Tibial artery (tissue), 4 donors: ENCODE results near the gene PNPLA6.

ENCODE experiments used
- DNase-seq, 2 donors: peaks; one replicate each; pipeline ENCODE4 v3.0.0-alpha.2; 2019
- H3K27ac ChIP-seq, 2 donors: fragments of 200-600 bp; sonication (generic) in 1 of 2; 1 replicate in 1 of 2; 2 replicates in 1 of 2; pipeline ENCODE4 v1.5.1; 2018 to 2019; ENCODE audit warnings: mild to moderate bottlenecking in 1 of 2
- H3K27me3 ChIP-seq, 2 donors: fragments of 200-600 bp; sonication (generic) in 1 of 2; one replicate each; pipeline versions ENCODE4 v1.5.1 to v1.6.0; 2016 to 2019
- H3K36me3 ChIP-seq, 3 donors: fragments of 200-600 bp; sonication (generic) in 2 of 3; one replicate each; pipeline ENCODE4 v1.5.1; 2016 to 2019; ENCODE audit warnings: mild to moderate bottlenecking in 2 of 3
- H3K4me1 ChIP-seq, 4 donors: fragments of 200-600 bp; sonication (generic) in 2 of 4; 1 replicate in 3 of 4; 2 replicates in 1 of 4; pipeline ENCODE4 v1.5.1; 2016 to 2019
- H3K4me3 ChIP-seq, 2 donors: fragments of 200-600 bp; sonication (generic) in 1 of 2; 1 replicate in 1 of 2; 2 replicates in 1 of 2; pipeline ENCODE4 v1.5.1; 2018 to 2019; ENCODE audit warnings: mild to moderate bottlenecking in 2 of 2
- H3K9me3 ChIP-seq, 3 donors: fragments of 200-600 bp; sonication (generic) in 1 of 3; one replicate each; pipeline ENCODE4 v1.5.1; 2016 to 2019
- intact Hi-C: fragments of 100-400 bp; cut with DNase I; formaldehyde crosslinking; loops from one replicate; pipeline ENCODE4 v1.15.0; 2023; ENCODE audit warnings: low total_unique reads
- TF ChIP-seq, protein P1 (sequence below), 2 experiments: fragments of 200-600 bp in 1 of 2; fragments of 450-650 bp in 1 of 2; IDR thresholded peaks; one replicate each; pipeline ENCODE4 v1.5.1; 2017 to 2019; ENCODE audit warnings: antibody characterized with exemption in 2 of 2, mild to moderate bottlenecking in 1 of 2, moderate library complexity in 1 of 2

Gene PNPLA6

GRCh38 chr19:7526059-7526929 lies 9.2 kb upstream of the PNPLA6 start:
- peaks cover 16 to 71% (median 44%) of the 10 kb centered on the region in 3 donors for H3K36me3 ChIP-seq
- no peaks in the 10 kb centered on the region for H3K9me3 ChIP-seq
- no peak overlapping the region for H3K27ac ChIP-seq
- no peak for DNase-seq
- no peaks in the 10 kb centered on the region for H3K27me3 ChIP-seq
- intact Hi-C loops: no loop called here
- TF ChIP-seq, protein P1, sequence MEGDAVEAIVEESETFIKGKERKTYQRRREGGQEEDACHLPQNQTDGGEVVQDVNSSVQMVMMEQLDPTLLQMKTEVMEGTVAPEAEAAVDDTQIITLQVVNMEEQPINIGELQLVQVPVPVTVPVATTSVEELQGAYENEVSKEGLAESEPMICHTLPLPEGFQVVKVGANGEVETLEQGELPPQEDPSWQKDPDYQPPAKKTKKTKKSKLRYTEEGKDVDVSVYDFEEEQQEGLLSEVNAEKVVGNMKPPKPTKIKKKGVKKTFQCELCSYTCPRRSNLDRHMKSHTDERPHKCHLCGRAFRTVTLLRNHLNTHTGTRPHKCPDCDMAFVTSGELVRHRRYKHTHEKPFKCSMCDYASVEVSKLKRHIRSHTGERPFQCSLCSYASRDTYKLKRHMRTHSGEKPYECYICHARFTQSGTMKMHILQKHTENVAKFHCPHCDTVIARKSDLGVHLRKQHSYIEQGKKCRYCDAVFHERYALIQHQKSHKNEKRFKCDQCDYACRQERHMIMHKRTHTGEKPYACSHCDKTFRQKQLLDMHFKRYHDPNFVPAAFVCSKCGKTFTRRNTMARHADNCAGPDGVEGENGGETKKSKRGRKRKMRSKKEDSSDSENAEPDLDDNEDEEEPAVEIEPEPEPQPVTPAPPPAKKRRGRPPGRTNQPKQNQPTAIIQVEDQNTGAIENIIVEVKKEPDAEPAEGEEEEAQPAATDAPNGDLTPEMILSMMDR (IDR thresholded peaks at IDR 0.05): no peak
- H3K4me1 ChIP-seq: peaks cover 0 to 25% (median 19%) of the 10 kb centered on the region in 4 donors
- no peak overlapping the region for H3K4me3 ChIP-seq

- peaks cover 16 to 82% (median 44%) of the 10 kb centered on the region in 3 donors for H3K36me3 ChIP-seq
- DNase-seq: peak in 1 of 2 donors; percentile 72
- intact Hi-C loops: no loop called here
Observed at GRCh38 chr19:7527516-7528191, 7.9 kb upstream of the PNPLA6 start.

GRCh38 chr19:7528192-7528519 lies 7.4 kb upstream of the PNPLA6 start:
- Histone ChIP-seq H3K27ac (no peak overlapping the region), H3K4me3 (no peak overlapping the region), H3K9me3 (no peaks in the 10 kb centered on the region), H3K36me3 (peaks cover 16 to 84% (median 44%) of the 10 kb centered on the region in 3 donors), H3K4me1 (peaks cover 0 to 16% (median 10%) of the 10 kb centered on the region in 4 donors), H3K27me3 (no peaks in the 10 kb centered on the region)
- intact Hi-C loops: no loop called here
- no peak for DNase-seq
- TF ChIP-seq, protein P1 (IDR thresholded peaks at IDR 0.05): no peak

More at GRCh38 chr19:7527516-7528191, 7.9 kb upstream of the PNPLA6 start:
- H3K4me1 ChIP-seq: peaks cover 0 to 16% (median 11%) of the 10 kb centered on the region in 4 donors
- H3K27ac ChIP-seq: no peak overlapping the region
- TF ChIP-seq, protein P1 (IDR thresholded peaks at IDR 0.05): no peak
- no peak overlapping the region for H3K4me3 ChIP-seq
- H3K9me3 ChIP-seq: no peaks in the 10 kb centered on the region
- H3K27me3 ChIP-seq: no peaks in the 10 kb centered on the region

DNA sequence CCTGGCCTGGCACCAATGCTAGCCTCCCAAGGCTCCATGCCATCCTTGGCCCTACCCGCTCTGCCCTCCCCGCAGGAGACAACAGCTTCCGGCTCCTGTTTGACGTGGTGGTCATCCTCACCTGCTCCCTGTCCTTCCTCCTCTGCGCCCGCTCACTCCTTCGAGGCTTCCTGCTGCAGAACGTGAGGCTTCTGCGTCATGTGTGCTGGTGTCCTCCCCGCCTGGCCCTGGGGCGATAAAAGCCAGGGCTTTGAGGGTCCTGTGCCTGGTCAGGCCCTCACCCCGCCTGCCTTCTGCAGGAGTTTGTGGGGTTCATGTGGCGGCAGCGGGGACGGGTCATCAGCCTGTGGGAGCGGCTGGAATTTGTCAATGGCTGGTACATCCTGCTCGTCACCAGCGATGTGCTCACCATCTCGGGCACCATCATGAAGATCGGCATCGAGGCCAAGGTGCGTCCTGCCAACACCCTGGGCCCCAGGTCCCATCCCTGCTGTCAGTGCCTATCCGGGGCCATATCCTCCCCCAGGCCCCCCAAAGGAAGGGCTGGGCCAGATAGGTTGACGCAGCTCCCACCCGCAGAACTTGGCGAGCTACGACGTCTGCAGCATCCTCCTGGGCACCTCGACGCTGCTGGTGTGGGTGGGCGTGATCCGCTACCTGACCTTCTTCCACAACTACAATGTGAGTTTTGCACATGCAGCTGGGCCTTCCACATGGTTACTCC lies 6.8 kb upstream of the PNPLA6 start:
- Histone ChIP-seq H3K4me3 (no peak overlapping the region), H3K9me3 (no peaks in the 10 kb centered on the region), H3K27me3 (no peaks in the 10 kb centered on the region), H3K4me1 (peaks cover 0 to 16% (median 9%) of the 10 kb centered on the region in 4 donors), H3K27ac (no peak overlapping the region), H3K36me3 (peaks cover 16 to 84% (median 44%) of the 10 kb centered on the region in 3 donors)
- intact Hi-C loops: no loop called here
- no peak for DNase-seq
- TF ChIP-seq, protein P1 (IDR thresholded peaks at IDR 0.05): no peak

DNA sequence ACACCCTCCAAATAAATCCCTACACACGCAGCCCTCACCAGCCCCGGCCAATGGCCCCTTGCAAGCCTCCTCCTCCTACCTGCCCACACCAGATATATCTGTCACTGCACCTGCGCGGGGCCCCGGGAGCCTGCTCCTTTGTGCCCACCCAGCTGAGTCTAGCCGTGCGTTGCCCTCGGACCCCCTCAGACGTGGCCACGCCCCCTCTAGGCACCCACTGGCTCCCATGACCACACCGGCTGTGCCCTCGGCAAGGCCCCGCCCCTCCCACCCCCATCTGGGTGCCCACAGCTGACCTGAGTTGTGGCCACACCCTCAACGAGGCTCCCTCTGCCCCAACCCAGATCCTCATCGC lies 6.3 kb upstream of the PNPLA6 start:
- H3K27ac ChIP-seq: no peak overlapping the region
- TF ChIP-seq, protein P1 (IDR thresholded peaks at IDR 0.05): no peak
- no peaks in the 10 kb centered on the region for H3K9me3 ChIP-seq
- peaks cover 0 to 12% (median 7%) of the 10 kb centered on the region in 4 donors for H3K4me1 ChIP-seq
- H3K27me3 ChIP-seq: no peaks in the 10 kb centered on the region
- peaks cover 16 to 83% (median 44%) of the 10 kb centered on the region in 3 donors for H3K36me3 ChIP-seq
- no peak overlapping the region for H3K4me3 ChIP-seq
- no peak for DNase-seq
- intact Hi-C loops: no loop called here
